GM18517 (cell line): ENCODE data around the gene MAP3K5.

Experiments used
- ATAC-seq: cut with Tn5 transposase; IDR thresholded peaks from one replicate; pipeline ENCODE4 v1.9.1; 2021; ENCODE audit warnings: mild to moderate bottlenecking, moderate library complexity; ENCODE audit not compliant: unreplicated experiment

MAP3K5 gene

DNA sequence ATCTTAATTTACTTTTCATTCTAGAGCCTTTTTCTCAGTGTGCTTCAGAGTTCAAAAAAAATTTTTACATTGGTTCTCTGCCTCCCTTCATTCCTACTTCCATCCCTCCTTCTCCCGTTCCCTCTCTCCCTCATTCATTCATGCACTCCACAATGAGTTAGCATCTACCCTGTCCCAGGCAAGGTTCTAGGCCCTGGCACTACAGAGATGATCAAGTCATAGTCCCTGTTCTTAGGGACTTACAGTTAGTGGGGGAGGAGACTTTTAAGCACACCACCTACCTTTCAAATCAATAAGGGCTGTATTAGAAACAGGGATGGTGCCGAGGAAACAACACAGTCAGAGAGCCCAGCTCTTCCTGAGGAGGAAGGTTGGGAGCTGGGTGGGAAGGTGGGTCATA, 40.3 kb downstream of the MAP3K5 start:
- ATAC-seq = no peak

DNA sequence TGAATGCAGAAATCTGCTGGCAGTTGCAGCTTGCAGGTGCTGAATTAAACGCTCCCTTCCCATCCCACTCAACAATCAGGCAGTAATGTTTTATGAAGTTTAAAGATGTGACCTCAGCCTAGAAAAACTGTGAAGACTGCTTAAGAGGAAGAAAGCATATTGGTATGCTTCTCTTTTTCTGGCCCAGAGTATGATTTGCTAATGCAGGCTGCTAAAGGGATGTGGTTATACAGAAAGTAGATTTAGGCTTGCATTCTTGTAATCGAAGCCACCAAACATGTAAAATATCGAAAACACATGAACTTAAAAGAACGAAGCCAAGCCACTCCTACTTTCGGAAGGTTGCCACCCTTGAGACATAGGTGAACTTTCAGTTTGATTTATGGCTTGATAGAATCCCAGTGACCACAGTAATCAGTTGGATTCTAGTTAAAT, 40.7 kb downstream of the MAP3K5 start:
- peak; percentile 96 for ATAC-seq

DNA sequence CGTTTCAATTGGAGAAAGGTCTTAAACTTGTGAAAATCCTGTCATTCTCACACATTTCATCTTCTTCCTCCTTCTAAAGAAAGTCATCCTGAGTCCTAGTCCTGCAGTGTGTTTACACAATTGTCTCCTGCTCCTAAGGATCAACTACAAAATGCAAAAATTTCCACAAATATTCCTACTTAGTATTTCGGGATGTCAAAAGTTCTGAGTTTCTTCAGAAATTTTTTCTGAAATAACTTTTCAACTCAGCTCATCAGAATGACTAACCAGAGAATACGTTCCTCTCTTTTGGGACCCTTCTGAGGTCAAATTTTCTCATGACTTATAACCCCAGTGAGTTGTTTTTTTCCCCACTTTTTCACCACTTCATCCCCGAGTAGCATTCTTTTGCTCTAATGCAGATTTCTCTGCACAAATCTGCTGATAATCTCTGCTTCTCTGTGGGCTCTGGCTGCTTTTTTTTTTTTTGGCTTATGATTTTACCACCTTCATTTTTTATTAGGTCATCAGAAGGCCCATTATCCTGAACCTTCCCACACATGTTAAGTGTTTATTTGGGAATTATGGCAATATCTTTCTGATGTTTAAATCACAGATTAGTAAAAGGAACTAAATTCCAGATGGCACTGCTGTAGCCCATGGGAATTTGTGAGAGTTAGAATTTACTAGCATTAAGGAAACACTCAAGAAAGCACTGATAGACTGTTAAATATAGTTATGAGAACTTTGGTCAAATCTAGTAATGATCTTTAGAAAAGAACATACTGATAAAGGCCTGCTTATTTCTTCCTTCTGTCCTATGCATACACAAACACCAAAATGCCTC, 41.4 kb downstream of the MAP3K5 start:
- peak; percentile 13 for ATAC-seq

DNA sequence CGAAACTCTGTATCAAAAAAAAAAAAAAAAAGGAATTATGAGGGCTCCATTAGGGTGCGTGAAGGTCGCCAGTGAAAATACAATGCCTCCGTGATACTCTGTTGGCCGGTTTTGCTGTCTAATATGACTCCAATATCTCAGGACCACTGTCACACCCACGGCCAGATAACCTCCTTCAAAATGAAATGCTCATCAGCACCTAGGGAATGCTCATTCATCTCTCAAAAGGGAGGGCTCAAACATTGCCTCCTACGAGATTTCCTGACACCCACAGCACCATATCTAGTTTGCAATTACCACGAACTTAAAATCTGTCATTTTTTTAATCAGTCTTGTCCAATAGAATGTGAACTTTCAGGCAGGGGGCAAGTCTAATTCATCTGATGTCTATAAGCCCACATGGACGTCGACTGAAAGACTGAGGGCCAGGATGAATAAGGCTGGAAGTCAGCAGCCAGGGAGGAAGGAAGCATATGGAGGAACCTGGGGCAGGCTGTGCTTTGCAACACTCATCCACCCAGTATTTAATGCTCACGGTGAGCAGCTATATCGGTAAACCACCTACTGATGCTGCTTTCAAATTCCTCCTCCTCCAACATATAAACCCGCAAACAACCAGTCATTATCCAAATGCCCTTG, 42.8 kb downstream of the MAP3K5 start:
- ATAC-seq = no peak

DNA sequence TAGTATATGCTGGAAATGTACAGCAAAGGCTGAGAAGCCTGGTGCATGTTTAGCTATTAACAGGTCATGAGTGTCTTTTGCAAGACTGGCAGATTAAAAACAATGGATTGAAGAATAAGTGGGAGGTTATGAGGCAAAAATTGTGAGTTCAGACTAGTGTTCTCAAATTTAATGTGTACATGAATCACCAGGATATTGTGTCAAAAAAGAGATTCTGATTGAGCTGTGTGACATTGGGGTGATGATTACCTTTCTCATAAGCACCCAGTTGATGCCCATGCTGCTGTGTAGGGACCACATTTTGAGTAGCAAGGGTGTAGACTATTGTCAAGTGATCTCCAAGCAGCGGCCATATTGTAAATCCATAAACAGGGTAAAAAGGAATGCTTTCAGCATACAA, 44.8 kb downstream of the MAP3K5 start:
- ATAC-seq = no peak

DNA sequence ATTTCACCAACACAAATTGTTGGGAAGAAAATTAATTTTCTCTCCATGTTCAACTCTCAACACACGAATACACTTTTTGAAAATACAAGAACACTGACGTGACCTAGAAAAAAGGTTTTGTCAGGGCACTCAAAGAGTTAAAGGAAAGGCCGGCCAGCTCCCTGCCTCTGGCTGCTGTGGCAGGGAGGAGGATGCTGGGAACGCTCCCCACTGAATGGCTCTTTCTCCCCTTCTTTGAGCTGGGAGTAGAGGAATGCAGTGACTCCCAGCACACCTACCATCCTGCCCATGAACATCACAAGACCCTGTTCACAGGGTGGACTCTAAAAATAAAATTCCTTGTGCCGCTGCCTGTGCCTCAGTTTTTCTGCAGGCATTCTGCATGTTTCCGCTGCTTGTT, 47.0 kb downstream of the MAP3K5 start:
- no peak for ATAC-seq

DNA sequence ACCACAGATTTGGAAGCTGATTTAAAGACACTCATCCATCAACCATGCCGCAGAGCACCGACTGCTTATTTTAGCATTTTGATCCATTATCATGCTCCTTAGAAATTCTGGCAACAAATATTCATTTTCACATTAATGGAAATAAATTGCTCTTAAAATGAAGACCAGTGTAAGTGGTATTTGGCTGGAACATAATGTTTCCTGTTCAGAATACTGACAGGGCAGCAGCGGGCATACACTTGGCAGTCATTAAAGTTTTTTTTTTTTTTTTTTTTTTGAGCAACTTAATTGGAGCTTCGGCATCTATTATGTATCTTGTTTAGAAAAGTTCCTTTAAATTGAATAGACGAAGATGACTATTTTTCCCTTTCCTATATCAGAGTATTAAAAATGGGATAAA, 47.4 kb downstream of the MAP3K5 start:
- ATAC-seq = no peak

DNA sequence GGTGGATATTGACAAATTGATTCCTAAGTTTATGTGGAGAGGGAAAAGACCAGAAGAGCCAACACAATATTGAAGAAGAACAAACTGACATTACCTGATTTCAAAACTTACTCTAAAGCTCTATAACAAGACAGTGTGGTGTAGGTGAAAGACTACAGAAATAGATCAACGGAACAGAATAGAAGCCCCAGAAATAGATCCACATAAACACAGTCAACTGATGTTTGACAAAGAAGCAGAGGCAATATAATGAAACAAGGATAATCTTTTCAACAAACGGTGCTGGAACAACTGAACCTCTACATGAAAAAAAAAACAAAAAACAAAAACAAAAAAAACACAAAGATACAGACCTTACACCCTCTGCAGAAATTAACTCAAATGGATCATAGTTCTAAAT, 50.2 kb downstream of the MAP3K5 start:
- no peak for ATAC-seq

DNA sequence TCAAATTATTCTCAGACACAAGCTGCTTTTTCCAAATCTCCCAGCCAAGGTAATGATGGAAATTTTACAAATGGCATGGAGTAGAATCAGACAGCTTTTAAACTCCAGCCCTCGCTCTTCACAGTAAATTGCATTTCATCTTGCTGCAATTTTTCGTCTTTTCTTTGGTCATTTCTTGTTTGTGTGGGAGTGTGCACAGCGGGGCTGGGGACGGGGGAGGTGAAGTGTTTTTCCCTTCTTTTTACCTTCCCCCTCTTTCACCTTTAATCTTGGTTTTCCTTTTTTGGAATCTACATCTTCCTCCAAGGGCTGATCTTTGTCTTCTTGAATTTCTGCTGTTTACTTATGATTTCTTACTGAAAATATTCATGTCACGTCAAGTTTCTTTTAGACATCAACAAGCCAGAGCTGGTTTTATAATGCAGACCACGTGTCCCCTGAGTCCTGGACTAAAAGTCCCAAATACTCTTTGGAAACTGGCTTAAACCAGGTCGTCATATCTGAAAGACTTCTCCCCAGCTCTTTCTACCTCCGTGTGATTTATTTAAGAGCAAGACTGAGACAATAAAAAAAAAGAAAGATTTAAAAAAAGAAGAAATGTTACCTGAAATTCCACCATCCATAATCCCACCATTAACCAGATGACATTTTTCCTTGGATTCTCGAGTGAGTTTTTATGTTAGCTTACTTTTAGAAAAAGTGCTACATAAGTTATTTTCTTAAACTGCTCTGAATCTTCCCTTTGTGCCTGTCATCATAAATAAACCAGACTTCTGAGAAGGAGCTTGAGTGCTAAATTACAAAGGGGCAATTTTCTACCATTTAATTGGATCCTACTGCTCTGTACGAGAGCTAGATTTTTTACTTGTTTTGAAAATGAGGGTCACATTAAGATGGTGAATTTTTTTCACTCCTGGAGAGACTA, 52.0 kb downstream of the MAP3K5 start:
- no peak for ATAC-seq

DNA sequence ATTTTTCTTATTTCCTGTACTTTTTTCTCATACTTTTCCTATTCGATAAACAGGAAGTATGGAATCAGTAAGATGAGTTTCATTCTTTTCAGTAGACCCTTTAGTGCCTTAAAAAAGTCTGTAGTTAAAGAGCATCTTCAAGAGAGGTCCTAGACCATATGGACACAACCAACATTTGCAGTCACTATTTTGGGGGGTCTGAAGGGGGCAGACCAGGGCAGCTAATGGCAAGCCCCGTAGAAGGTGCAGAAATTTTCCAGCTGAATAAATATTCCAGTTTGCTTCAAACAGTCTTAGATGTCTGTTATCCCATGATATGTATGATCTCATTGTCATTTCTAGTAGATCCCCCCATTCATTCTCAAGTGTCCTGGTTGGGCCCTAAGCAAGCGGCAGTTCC, 52.8 kb downstream of the MAP3K5 start:
- ATAC-seq = no peak

DNA sequence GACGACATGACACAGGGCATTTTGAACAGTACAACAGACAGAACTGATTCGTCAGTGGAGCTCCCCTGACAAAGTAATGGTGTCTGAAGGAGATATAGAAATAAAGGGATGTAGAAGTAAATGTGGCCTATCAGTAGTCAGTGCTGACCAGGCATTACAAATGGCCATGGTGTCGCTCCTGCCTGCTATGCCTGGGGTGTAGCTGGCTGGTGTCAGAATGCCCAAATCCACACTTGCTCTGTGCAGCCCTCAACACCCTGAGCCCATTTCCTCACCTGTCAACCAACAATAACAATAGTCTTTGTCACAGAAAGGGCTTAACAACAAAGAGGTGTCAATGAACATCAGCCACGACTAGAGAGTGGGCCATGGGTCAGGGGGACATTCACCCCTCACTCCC, 53.2 kb downstream of the MAP3K5 start:
- ATAC-seq = no peak

DNA sequence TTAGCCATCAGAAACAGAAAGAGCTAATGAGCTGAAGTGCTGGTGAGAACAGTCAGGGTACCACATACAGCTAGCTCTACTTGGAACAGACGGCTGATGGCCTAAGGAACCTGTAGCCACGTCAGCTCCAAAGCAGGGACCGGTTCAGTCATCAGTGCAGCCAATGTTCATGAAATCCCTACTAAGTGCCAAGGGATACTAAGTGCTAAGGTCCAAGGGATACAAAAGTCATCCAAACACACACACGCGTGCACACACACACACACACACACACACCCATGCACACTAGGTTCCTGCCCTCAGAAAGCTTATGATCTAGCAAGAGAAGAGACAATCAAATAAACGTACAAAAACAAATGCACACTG, 53.6 kb downstream of the MAP3K5 start:
- no peak for ATAC-seq

DNA sequence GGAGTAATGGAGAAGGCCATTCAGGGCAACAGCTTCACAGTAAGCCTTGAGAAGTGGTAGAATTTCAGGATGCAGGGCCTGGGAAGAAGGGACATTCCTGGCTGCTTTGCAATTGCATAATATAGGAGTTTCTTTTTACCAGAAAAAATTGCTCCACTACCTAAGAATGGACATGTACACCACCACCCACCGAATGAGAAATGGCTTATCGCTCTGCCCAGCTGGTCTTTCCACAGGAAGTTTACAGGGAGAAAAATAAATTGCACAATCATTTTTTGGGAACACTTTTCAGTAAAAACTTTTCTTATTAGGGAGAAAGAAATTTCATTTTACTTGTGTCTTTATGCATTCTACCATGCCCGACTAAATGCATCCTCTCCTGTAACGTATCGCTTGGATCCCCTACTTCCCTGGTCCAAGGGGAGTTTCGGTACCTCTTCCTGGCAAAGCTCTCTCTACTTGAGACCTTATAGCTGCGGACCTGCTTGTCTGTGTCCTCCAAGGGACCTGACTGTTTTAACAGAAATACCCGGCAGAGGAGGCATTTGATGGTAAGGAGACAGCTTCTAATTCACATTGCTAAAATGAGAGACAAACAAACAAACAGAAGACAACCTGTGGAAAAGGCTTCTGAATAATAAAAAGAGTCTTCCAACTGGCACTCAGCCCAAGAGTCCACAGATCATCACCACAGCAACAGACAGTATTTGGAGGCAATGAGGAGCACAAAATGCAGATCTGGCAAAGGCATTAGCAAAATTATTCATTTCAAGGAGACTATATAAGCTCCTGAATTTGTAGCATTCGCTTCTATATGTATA, 54.2 kb downstream of the MAP3K5 start:
- ATAC-seq = no peak

DNA sequence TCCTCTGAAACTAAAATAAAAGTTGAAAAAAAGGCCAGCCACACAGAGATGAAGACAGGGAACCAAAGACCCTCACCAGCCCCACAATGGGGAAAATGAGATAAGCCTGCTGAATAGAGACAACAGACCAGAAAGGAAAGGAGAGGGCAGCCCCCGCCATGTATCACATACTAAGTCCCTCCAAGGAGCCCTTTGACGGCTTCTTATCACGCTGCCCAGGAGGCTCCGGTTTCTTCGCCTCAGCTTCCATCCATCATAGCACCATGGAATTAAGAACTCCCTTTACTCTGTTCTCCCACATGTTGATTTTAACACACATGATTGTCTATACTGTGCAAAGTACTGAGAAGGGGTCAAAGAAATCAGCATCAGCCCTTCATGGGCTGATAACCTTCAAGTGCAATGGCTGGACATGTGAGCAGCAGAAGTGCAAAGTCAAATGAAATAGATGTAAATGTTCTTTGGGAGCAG, 54.9 kb downstream of the MAP3K5 start:
- no peak for ATAC-seq

DNA sequence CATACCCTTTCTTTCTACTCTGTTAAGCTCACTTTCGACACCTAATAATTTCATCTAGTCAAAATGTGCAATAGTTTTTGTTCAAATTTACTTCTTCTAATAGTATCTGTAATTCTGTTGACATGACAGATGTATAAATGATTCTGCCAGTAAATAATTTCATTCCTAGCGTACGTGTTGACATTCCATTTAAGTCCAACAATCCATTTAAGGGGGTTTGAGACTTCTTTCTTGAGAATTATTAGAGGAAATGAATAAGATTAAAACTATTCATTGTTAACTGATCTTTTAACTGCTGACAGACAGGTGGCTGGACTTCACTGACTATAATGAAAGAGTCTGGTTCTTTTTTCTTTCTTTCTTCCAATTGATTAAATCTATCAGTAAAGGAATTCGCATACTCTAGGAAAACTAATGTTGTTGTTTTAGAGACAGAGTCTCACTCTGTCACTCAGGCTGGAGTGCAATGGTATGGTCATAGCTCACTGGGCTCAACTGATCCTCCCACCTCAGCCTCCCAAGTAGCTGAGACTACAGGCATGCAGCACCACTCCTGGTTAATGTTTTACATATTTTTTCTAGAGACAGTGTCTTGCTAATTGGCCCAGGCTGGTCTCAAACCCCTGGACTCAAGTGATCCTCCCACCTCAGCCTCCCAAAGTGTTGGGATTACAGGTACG, 55.9 kb downstream of the MAP3K5 start:
- peak; percentile 65 for ATAC-seq

DNA sequence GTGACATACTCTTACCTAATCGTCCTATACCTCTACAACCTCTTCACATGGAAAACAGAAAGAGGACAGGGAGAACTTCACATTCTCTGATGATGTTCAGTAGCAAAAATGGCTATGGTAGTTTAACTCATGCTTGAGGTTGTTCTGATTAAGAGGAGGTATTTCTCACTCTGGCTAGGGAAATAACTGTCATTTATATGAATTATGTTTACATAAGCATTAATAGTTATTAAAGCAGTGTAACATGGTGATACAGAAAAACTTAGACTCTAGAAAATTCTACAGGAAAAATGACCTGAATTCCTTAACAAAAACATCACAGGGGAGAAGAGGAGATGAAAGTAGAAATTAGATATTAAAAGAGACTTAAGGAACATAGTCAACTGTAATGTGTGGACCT, 57.3 kb downstream of the MAP3K5 start:
- no peak for ATAC-seq

DNA sequence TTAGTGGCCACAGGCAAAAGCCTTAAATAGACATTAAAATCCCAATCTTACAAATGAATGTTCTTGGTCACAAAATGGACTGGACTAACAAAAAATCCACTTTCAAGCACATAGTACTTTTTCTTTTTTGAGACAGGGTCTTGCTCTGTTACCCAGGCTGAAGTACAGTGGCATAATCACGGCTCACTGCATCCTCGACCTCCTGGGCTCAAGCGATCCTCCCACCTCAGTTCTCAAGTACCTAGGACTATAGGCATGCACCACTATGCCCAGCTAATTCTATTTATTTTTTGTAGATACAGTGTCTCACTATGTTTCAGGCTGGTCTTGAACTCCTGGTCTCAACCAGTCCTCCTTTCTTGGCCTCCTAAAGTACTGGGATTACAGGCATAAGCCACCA, 59.4 kb downstream of the MAP3K5 start:
- no peak for ATAC-seq

DNA sequence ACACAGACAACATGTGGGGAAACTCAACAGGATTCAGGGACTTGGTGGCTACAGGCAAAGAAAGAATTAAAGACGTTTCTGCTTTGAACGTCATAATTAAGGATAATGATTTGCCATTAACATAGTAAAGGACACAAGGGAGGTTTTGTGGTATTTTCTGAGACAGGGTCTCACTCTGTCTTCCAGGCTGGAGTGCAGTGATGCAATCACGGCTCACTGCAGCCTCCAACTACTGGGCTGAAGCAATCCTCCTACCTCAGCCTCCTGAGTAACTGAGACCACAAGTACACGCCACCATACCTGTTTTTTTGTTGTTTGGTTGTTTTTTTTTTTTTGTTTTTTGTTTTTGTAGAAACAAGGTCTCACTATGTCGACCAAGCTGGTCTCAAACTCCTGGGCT, 62.4 kb downstream of the MAP3K5 start:
- no peak for ATAC-seq

DNA sequence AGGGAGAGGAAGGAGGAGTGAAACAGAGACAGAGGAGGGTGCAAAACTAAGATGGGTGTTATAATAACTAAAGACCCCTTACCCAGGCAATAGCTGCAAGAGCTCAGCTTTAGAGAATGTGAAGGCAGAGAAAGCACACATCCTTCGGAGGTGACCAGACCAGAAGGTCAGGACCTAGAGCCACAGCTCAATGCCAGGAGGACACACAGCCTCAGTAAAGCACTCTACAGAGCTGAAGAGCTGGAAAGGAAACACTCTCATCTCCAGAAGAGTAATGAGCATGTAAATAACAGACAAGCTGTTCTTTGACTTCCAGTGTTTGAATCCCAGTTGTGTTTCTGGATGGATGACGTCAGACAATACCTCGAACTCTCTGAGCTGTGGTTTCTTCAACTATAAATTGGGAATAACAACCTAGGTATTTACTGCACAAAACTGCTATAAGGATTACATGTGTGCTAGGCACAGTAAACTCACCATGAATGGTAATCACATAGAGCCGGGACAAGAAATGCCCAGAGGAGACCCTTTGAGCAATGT, 63.2 kb downstream of the MAP3K5 start:
- no peak for ATAC-seq
